ENCODE measurements around the gene GPR155.
"Not testable (repeated sequence)": the region's sequence is repeated elsewhere in the genome, so short reads cannot be mapped to it uniquely, and the experiment has no call there.

GPR155 gene

DNA sequence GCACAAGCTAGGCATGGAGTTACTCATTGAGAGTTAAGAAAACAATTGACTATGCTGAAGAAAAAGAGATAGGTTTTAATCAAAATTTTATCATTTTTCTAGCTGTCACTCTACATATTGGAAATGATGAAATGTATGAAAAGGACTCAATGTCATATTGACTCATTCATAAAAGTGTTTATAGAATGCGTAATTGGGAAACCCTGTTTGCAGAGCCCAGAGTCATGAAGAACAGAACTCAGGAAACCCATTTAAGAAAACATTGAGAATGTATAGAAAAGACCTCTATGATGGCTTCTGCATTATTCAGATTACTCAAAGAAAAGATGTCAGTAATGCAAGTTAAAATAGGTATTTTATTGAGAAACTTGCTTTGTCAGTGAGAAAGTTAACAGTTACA is 54.9 kb downstream of the GPR155 start:
- DNase-seq = no peak

DNA sequence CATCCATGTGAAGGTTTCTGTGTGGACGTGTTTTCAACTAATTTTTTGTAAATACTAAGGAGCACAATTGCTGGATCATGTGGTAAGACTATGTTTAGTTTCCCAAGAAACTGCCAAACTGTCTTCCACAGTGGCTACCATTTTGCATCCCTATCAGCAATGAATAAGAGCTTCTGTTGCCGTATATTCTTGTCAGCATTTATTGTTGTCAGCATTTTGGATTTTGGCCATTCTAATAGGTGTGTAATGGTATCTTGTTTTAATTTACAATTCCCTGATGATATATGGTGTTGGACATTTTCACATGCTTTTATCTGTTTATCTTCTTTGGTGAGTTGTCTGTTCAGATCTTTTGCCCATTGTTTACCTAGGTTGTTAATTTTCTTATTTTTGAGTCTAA is 56.8 kb downstream of the GPR155 start:
- DNase-seq = no peak

DNA sequence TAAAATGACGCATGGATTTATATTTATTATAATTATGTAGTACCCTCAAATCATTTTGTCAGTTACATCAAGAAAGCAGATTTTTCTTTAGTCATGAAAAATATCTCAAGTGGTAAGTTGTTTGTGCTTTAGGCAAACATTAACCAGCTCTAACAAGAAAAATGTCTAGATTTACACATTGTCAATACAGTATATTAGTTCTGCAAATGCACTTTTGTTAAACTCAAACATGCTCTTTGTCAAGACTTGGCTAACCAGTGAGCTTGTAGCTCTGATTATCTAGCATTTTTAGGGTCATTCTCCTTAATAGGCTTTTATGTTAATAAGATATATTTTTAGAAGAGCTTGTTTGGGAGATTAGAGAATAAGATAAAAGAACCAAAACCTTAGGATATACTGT is 58.6 kb downstream of the GPR155 start:
- DNase-seq = no peak

DNA sequence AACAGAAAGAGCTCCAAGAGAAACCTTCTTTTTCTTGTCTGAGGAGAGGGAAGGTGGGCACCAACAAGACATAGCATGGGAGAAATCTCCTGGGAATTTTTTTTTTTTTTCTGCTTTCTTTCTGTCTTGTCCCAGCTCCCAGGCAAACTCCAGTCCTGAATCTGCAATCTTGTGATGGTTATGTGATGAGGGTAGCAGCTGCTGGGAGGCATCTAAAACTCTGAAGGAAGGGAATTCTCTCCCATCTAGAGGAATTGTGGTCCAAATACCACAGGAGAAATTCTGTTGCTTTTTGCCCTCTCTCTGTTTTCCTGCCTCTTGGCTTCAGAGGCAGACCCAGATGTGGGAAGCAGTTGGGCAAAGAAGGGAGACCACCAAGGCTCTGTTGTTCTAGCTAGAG is 74.6 kb downstream of the GPR155 start:
- DNase-seq = no peak

DNA sequence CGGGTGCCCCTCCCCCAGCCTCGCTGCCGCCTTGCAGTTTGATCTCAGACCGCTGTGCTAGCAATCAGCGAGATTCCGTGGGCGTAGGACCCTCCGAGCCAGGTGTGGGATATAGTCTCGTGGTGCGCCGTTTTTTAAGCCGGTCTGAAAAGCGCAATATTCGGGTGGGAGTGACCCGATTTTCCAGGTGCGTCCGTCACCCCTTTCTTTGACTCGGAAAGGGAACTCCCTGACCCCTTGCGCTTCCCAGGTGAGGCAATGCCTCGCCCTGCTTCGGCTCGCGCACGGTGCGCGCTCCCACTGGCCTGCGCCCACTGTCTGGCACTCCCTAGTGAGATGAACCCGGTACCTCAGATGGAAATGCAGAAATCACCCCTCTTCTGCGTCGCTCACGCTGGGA is 76.8 kb downstream of the GPR155 start:
- DNase-seq = not testable (repeated sequence)

DNA sequence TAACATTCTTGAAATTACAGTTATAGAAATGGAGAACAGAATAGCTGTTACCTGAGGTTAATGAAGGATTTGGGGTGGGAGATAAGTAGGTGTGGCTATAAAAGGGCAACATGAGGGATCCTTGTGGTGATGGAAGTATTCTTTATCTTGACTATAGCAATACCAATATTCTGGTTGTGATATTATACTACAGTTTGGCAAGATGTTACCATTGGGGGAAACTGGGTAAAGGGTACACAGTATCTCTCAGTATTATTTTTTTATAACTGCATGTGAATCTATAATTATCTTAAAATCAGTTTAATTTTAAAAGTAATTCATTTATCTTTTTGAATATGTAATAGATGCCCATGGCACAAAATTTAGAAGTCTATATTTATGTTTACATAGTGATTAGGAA is 83.2 kb downstream of the GPR155 start:
- DNase-seq = no peak

DNA sequence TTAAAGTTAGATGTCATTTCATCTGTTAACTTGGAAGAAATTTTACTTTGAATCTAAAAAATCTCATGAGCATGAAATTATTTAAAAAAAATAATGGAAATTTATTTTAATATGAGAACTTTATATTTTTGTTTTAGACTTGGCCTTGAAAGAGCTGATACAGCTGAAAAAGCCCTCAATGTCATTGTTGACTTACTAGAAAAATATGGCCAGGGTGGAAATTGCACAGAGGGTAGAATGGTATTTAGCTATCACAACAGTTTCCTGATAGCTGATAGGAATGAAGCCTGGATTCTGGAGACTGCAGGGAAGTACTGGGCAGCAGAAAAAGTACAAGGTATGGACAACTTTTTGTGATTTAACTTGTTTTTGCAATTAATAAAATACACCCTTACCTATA is 86.0 kb downstream of the GPR155 start:
- DNase-seq = no peak

DNA sequence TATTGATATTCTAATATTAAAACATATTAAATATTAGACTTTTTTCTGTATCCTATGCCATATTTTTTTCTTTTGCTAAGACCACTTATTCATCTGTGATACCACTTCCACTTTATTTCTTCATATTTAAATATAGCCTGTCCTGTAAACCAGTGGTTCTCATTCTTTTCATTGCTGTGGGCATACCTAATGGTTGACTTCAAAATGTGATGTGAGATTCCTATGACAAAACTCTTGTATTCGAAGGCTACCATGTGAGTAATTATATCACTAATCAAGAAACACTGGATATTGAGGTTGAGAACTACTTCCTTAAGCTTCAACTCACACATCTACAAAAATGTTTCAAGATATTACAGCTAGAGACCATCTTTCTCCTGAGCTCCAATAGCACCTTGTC is 87.7 kb downstream of the GPR155 start:
- DNase-seq = no peak

DNA sequence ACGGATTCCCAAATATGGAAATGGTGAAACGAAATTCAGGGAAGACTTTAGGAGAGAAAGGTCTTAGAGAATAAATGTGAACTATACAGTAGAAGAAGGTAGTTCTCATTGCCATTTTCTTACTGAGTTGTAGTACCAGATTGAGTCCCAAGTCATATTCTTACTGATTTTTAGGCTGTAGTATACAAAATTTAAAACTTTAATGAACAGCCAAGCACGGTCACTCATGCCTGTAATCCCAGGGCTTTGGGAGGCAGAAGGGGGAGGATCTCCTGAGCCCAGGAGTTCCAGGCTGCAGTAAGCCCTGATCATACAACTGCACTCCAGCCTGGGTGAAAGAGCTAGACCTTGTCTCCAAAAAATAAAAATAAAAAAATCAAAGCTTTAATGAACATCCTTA is 89.1 kb downstream of the GPR155 start:
- no peak for DNase-seq

DNA sequence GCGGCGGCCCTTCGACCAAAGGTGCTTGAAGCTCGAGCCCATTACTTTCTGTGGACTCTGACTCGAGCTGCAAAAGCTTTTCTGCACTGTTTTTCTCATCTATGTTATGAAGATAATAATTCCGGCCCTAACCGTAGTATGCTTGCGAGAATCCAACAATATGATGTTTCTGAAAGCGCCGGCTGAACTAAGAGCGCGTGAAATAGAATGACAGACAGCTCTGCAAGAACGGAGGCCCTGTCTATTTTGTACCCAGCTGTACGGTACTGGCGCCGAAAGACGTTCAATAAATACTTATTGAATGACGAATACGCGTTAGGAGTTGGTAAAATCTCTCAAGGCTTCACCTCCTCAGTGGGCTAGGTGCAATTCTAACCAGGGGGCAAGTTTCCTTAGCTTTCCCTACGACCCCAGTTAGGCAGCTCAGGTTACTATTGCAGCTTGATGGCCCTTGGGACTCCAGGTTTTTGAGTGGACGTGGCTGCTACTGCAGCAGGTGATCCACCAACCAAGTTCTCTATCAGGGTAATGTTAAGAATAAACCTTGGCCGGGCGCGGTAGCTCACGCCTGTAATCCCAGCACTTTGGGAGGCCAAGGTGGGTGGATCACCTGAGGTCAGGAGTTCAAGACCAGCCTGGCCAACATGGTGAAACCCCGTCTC is 90.7 kb downstream of the GPR155 start:
- no peak for DNase-seq

DNA sequence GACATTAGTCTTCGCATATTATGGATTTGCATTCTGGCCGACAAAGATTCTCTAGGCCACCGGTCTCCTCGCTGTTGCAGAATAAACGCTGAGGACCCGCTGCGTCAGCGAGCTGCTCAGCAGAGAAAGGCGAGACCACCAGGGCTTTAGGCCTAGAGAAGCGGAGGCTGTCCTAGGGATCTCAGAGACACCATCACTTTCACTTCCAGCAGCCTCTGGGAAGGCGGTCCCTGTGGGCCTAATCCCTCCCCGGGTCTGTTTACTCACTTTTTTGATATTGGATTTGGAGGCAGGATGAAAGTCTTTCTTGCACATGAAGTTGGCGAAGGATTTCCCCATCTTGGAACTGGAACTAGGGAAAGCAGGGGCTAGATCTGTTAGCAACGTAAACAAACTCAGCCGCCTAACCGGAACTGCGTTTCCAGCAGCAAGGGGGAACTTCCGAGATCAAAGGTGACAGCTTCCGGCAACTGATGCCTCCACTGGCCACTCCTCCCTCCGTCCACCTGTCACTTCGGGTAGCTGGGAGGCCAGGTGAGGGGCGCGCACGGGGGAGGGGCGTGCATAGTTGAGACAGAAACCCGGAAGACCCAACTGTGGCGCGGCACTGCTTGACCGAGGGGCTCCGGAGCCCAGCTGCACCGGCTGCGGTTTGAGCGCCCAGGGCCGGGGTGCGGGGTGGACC is 91.4 kb downstream of the GPR155 start, which contains the start of gene SCRN3:
Gene SCRN3, plus strand, starts transcription at position 447 of the 685 bp plus-strand sequence. CDS start 2,554 bp downstream, outside the sequence.
- peak; percentile 87 for DNase-seq

DNA sequence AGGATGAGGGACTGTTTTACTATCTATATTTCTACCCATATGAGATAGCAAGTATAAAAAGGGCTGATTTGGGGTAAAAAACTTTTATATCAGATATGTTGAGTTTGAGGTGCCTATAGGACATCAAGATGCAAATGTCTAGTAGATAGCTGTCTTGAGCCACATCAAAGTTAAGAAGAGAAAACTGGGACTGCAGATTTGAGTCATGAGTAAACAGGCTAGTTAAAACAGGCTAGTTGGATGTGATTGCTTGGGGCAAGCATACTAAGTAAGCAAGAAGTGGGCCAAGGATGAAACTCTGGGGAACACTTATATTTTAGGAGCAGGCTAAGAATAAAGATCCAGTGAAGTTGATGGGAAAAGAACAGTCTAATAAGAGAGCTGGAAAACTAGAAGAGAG is 94.1 kb downstream of the GPR155 start:
- no peak for DNase-seq

DNA sequence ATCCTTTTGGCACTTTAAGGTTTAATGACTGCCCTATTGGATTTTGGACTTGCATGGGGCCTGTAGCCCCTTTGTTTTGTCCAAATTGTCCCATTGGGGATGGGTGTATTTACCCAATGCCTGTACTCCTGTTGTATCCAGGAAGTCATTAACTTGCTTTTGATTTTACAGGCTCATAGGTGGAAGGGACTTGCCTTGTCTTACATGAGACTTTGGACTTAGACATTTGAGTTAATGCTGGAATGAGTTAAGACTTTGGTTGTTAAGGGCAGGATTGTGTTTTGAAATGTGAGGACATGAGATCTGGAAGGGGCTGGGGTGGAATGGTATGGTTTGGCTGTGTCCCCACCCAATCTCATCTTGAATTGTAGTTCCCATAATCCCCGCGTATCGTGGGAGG is 96.5 kb downstream of the GPR155 start:
- not testable (repeated sequence) for DNase-seq

DNA sequence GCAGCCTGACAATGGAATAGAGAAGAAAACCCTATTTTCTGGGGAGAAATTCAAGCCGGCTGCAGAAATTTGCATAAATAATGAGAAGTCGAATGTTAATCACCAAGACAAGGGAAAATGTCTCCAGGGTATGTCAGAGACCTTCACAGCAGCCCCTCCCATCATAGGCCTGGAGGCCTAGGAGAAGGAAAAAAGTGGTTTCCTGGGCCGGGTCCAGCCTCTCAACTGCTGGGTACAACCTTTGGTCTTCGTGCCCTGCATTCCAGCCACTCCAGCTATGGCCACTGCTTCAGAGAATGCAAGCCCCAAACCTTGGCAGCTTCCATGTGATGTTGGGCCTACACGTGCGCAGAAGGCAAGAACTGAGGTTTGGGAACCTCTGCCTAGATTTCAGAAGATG is 97.3 kb downstream of the GPR155 start:
- DNase-seq = no peak

DNA sequence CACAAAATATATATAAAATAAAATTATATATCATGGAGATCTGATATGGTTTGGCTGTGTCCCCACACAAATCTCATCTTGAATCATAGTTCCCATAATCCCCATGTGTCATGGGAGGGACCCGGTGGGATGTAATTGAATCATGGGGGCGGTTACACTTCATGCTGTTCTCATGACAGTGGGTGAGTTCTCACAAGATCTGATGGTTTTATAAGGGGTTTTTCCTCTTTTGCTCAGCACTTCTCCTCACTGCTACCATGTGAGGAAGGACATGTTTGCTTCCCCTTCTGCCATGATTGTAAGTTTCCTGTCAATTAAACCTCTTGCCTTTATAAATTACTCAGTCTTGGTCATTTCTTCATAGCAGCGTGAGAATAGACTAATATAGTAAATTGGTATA is 98.1 kb downstream of the GPR155 start:
- not testable (repeated sequence) for DNase-seq

DNA sequence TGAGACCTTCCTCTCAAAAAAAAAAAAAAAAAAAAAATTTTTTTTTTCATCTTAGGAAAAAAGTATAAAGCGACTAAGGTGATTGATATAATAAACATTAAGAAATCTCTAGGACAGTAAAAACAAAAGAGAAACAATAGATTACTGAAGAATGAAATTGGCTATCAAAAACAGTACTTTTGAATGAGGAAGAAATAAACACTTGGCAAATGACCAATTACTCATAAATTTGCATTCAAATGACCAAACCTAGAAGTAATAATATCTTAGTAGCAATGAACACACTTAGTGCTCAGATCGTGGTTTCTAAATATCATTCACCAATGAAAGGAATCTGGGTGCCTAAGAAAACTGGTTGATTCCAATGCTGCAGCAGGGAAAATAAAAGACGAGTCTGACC is 101.6 kb downstream of the GPR155 start:
- no peak for DNase-seq

DNA sequence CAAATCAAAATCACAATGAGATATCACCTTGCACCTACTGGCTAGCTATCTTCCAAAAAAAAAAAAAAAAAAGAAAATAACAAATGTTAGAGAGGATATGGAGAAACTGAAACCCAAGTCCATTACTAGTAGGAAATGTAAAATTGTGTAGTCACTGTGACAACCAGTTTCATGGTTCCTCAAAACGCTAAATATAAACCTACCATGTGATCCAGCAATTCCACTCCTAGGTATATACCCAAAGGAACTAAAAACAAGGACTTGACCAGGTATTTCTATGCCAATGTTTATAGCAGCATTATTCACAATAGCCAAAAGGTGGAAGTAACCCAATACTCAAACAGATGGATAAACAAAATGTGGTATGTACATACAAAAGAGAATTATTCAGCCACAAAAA is 103.0 kb downstream of the GPR155 start:
- DNase-seq = peak; percentile 62

Measured in OCI-M1 (cell line).